ENCODE measurements around the gene SENP6. TPM values are rescaled to one million over a fixed set of nuclear protein-coding genes. Genes with fewer than 3 reads are reported as not detected.
"Not testable (repeated sequence)": the region's sequence is repeated elsewhere in the genome, so short reads cannot be mapped to it uniquely, and the experiment has no call there.

The SENP6 gene
- total RNA-seq: 10 to 100 TPM; 54.0 to 57.7 TPM

DNA sequence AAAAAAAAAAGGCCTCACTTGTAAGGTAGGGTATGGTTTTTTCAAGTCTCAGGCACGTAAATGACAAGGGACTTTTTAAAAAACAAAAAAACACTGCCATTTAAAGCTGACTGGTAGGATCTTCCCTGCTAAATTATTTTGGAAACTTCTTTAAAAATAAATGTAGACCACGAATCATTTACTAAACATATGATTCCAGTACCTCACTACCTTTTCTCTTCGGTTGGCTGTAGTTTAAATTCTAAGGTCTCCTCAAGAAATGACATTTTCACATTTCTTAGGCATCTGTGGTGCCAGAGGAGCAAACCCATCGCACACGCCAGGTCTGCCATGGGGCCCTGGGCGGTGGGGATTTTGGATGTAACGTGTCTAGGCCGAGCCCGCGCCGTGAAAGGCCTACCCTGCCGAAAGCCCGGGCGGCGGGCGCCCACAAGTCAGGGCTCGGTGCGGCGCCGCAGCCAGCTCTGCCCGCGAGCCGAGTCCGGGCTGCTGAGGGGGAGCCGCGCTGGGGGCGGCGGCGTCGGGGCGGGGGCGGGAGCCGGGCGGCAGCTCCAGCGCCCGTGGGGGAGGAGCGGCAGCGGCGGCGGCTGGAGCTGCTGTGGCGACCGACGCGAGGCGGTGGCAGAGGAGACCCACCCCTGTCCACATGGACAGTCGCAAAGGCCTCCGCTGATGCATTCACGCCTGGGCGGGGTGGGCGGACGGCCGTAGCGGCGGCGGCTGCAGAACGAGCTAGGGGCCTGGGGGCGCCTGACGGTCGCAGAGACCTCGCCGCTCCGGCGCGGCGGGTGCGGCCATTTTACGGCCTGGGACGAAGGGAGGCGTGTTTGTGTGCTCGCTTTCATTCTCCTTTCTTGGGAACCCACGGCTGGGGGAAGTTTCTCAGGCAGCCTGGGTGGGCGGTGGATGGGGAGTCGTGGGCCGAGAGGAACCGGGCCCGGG is at the start of gene SENP6:
SENP6 (plus strand) TSS at position 577 of the 942 bp plus-strand sequence. CDS start 645 bp downstream, outside the sequence.
- DNase-seq: peak; percentile 68
- CTCF ChIA-PET: interaction anchor here (0.6 kb wide), 1 partner anchor 35 kb away, joined by 3 read pairs; no protein-coding TSS in a partner anchor
- Mint-ChIP-seq H3K36me3 (ENCODE audit: low read depth) (peaks cover 13% of the 10 kb centered on the region), H3K4me1 (ENCODE audit: low read depth) (peaks cover 55% of the 10 kb centered on the region), H3K27ac (peak within 1 kb of the TSS; percentile 99), H3K4me3 (peak within 1 kb of the TSS; percentile 95), H3K9me3 (no peaks in the 10 kb centered on the region), H3K27me3 (ENCODE audit: low read depth) (no peaks in the 10 kb centered on the region)
- intact Hi-C loops (cut with micrococcal nuclease): loop anchor here (1.0 to 5.0 kb wide), 3 partner anchors 147 to 1949 kb away; partner anchors contain the start of genes COX7A2, MYO6 and SLC17A5

DNA sequence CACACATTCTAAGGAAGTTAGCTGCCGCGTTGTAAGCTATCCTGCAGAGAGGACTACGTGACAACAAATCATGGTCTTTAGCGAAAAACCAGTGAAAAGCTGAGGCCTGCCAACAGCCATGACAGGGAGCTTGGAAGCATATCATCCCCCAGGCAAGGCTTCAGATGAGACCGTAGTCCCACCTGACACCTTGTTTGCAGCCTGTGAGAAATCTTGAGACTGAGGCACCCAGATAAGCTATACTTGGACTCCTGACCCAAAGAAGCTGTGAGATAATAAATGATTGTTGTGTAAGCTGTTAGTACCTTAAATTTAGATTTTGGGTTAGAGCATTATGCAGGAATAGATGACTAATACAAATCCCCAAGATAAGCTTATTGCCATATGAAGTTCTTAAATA is 45.4 kb upstream of the SENP6 start:
- no peak for DNase-seq
- Mint-ChIP-seq H3K36me3 (ENCODE audit: low read depth) (no peaks in the 10 kb centered on the region), H3K27me3 (ENCODE audit: low read depth) (no peaks in the 10 kb centered on the region), H3K9me3 (no peaks in the 10 kb centered on the region), H3K4me1 (ENCODE audit: low read depth) (peaks cover 4% of the 10 kb centered on the region), H3K27ac (no peak overlapping the region), H3K4me3 (no peak overlapping the region)
- CTCF ChIA-PET: no interaction called here
- intact Hi-C loops (cut with micrococcal nuclease): no loop called here

DNA sequence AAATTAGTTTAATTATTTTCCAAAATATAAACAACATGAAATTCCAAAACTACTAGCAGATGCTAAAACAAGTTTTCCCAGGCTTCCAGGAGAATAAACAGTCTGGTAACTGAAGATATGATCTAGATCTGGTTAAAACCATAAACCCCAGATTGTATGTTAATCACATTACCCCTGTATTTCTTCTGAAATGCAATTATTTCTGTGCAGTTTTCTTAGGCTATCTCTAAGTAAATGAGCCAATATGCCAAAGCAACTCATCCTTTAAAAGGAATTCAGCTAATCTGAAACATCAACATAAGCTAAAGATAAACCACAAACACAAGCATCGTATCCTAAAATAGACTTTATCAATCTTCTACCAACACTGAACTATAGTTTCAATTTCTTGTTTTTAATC is 44.6 kb upstream of the SENP6 start:
- no peak for DNase-seq
- Mint-ChIP-seq H3K27ac (no peak overlapping the region), H3K27me3 (ENCODE audit: low read depth) (no peaks in the 10 kb centered on the region), H3K36me3 (ENCODE audit: low read depth) (no peaks in the 10 kb centered on the region), H3K4me1 (ENCODE audit: low read depth) (no peaks in the 10 kb centered on the region), H3K4me3 (no peak overlapping the region), H3K9me3 (no peaks in the 10 kb centered on the region)
- intact Hi-C loops (cut with micrococcal nuclease): no loop called here
- CTCF ChIA-PET: no interaction called here

DNA sequence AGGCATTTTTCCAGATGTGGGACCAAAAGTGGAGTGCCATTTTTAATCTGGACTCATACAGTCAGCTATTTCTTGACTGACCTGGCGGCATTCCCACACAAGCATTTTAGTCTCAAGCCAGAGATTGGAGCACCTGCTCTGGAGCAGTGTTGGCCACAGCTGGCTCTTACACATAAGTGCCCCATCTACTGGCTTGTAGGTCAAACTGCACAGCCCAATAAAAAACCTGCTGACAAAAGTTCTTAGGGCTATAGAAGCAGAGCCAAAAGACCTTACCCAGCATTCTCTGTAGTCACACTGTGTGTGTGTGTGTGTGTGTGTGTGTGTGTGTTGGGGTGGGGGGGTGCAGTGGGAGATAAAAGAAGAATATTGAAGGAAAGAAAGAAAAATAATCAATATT is 38.6 kb upstream of the SENP6 start:
- no peaks in the 10 kb centered on the region for H3K4me1 Mint-ChIP-seq (ENCODE audit: low read depth)
- peaks cover 25% of the 10 kb centered on the region for H3K27me3 Mint-ChIP-seq (ENCODE audit: low read depth)
- CTCF ChIA-PET: interaction anchor here (0.8 to 1.6 kb wide), 7 partner anchors 9 to 740 kb away, joined by 3 to 5 read pairs (median 4); no protein-coding TSS in a partner anchor
- intact Hi-C loops (cut with micrococcal nuclease): no loop called here
- H3K36me3 Mint-ChIP-seq (ENCODE audit: low read depth): peaks cover 2% of the 10 kb centered on the region
- no peak overlapping the region for H3K27ac Mint-ChIP-seq
- no peak overlapping the region for H3K4me3 Mint-ChIP-seq
- DNase-seq: peak; percentile 17
- H3K9me3 Mint-ChIP-seq: peaks cover 17% of the 10 kb centered on the region

DNA sequence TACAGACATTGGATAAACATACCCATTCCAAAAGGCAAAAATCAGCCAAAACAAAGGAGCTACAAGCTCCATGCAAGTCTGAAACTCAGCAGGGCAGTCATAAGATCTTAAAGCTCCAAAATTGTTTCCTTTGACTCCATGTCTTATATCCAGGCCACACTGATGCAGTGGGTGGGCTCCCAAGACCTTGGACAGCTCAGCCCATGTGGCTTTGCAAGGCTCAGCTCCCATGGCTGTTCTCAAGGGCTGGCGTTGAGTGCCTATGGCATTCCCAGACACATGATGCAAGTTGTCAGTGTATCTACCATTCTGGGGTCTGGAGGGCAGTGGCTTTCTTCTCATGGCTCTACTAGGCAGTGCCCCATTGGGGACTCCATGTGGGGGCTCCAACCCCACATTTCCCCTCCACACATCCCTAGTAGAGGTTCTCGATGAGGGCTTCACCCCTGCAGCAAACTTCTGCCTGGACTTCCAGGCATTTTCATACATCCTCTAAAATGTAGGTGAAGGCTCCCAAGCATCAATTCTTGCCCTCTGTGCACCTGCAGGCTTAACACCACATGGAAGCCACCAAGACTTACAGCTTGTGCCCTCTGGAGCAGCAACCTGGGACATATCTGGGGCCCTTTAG is 35.4 kb upstream of the SENP6 start:
- H3K27ac Mint-ChIP-seq: no peak overlapping the region
- DNase-seq: no peak
- H3K9me3 Mint-ChIP-seq: peaks cover 17% of the 10 kb centered on the region
- no peak overlapping the region for H3K4me3 Mint-ChIP-seq
- CTCF ChIA-PET: no interaction called here
- peaks cover 25% of the 10 kb centered on the region for H3K27me3 Mint-ChIP-seq (ENCODE audit: low read depth)
- H3K4me1 Mint-ChIP-seq (ENCODE audit: low read depth): no peaks in the 10 kb centered on the region
- H3K36me3 Mint-ChIP-seq (ENCODE audit: low read depth): peaks cover 4% of the 10 kb centered on the region
- intact Hi-C loops (cut with micrococcal nuclease): no loop called here

- peaks cover 23% of the 10 kb centered on the region for H3K27me3 Mint-ChIP-seq (ENCODE audit: low read depth)
- no peak overlapping the region for H3K4me3 Mint-ChIP-seq
- H3K9me3 Mint-ChIP-seq: peaks cover 17% of the 10 kb centered on the region
- DNase-seq: no peak
- intact Hi-C loops (cut with micrococcal nuclease): no loop called here
- no peak overlapping the region for H3K27ac Mint-ChIP-seq
- no peaks in the 10 kb centered on the region for H3K4me1 Mint-ChIP-seq (ENCODE audit: low read depth)
- H3K36me3 Mint-ChIP-seq (ENCODE audit: low read depth): peaks cover 4% of the 10 kb centered on the region
- CTCF ChIA-PET: no interaction called here
Observed at GRCh38 chr6:75568100-75568499, 33.6 kb upstream of the SENP6 start.

DNA sequence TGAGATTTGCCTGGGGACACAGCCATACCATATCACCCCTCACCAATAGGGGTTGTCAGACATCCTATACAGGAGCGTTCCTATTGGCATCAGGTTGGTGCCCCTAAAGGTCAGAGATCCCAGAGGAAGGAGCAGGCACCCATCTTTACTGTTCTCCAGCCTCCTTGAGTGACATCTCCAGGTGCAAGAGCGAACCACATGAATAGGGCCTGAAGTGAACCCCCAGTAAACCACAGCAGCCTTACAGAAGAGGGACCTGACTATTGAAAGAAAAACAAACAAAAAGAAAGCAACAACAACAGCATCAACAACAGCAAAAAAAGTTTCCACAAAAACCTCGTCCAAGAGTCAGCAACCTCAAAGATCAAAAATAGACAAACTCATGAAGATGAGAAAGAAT is 32.7 kb upstream of the SENP6 start:
- Mint-ChIP-seq H3K27ac (no peak overlapping the region), H3K4me1 (ENCODE audit: low read depth) (no peaks in the 10 kb centered on the region), H3K36me3 (ENCODE audit: low read depth) (peaks cover 4% of the 10 kb centered on the region), H3K9me3 (peaks cover 17% of the 10 kb centered on the region), H3K27me3 (ENCODE audit: low read depth) (peaks cover 21% of the 10 kb centered on the region), H3K4me3 (no peak overlapping the region)
- DNase-seq: no peak
- CTCF ChIA-PET: no interaction called here
- intact Hi-C loops (cut with micrococcal nuclease): no loop called here

DNA sequence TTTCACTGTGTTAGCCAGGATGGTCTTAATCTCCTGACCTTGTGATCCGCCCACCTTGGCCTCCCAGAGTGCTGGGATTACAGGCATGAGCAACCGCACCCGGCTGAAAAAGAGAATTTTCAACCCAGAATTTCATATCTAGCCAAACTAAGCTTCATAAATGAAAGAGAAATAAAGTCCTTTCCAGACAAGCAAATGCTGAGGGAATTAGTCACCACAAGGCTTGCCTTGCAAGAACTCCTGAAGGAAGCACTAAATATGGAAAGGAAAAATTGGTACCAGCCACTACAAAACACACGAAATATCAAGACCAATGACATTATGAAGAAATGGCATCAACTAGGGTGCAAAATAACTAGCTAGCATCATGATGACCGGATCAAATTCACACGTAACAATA is 31.0 kb upstream of the SENP6 start:
- H3K9me3 Mint-ChIP-seq: peaks cover 11% of the 10 kb centered on the region
- H3K36me3 Mint-ChIP-seq (ENCODE audit: low read depth); H3K4me3 Mint-ChIP-seq; CTCF ChIA-PET; H3K27ac Mint-ChIP-seq; H3K4me1 Mint-ChIP-seq (ENCODE audit: low read depth); DNase-seq; intact Hi-C loops (cut with micrococcal nuclease): not testable (repeated sequence)
- peaks cover 10% of the 10 kb centered on the region for H3K27me3 Mint-ChIP-seq (ENCODE audit: low read depth)

- H3K27me3 Mint-ChIP-seq (ENCODE audit: low read depth): peaks cover 3% of the 10 kb centered on the region
- CTCF ChIA-PET: no interaction called here
- H3K27ac Mint-ChIP-seq: no peak overlapping the region
- intact Hi-C loops (cut with micrococcal nuclease): no loop called here
- H3K4me1 Mint-ChIP-seq (ENCODE audit: low read depth): no peaks in the 10 kb centered on the region
- peaks cover 2% of the 10 kb centered on the region for H3K36me3 Mint-ChIP-seq (ENCODE audit: low read depth)
- DNase-seq: no peak
- H3K9me3 Mint-ChIP-seq: peaks cover 2% of the 10 kb centered on the region
- no peak overlapping the region for H3K4me3 Mint-ChIP-seq
Observed at GRCh38 chr6:75572072-75572471, 29.6 kb upstream of the SENP6 start.

DNA sequence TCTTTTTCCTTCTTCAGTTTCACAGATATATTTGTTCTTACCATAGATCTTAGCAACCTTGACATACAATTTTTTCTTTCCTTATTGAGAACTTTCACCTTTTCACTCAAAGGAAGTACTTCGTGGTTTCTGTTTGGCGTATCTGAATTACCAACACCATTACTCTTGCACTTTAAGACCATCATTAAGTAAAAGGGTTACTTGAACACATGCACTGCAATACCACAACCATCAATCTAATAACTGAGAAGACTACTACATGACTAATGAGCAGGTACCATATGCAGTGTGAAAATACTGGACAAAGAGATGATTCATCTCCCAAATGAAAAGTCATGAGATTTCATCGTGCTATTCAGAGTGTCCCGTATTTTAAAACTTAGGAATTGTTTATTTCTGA is 21.7 kb upstream of the SENP6 start:
- Mint-ChIP-seq H3K36me3 (ENCODE audit: low read depth) (no peaks in the 10 kb centered on the region), H3K4me3 (no peak overlapping the region), H3K27ac (peak overlapping the region; percentile 2), H3K4me1 (ENCODE audit: low read depth) (peaks cover 12% of the 10 kb centered on the region), H3K27me3 (ENCODE audit: low read depth) (no peaks in the 10 kb centered on the region), H3K9me3 (no peaks in the 10 kb centered on the region)
- intact Hi-C loops (cut with micrococcal nuclease): no loop called here
- CTCF ChIA-PET: interaction anchor here (1.1 kb wide), 1 partner anchor 17 kb away, joined by 4 read pairs; no protein-coding TSS in a partner anchor
- DNase-seq: no peak

DNA sequence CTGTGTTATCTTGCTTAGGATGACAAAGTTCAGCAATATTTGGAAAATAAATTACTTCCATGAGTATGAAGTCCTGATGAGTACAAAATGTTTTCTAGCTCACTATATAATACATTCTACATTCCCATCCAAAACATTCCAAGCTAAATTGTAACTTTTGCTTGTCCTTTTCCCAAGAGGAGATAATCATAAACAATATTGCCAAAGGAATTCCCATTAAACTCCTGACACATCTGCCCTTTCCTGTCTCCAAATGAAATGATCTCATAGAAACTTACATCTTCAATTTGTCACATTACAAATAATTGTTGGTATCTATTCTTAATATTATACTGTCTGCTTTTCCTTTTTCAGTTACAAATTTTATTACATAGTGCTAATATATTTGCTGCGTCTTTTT is 20.4 kb upstream of the SENP6 start:
- CTCF ChIA-PET: interaction anchor here (0.5 to 1.1 kb wide), 2 partner anchors 18 to 66 kb away, joined by 3 to 4 read pairs; no protein-coding TSS in a partner anchor
- no peaks in the 10 kb centered on the region for H3K36me3 Mint-ChIP-seq (ENCODE audit: low read depth)
- H3K27ac Mint-ChIP-seq: no peak overlapping the region
- H3K4me1 Mint-ChIP-seq (ENCODE audit: low read depth): peaks cover 12% of the 10 kb centered on the region
- intact Hi-C loops (cut with micrococcal nuclease): no loop called here
- no peak for DNase-seq
- H3K9me3 Mint-ChIP-seq: no peaks in the 10 kb centered on the region
- H3K4me3 Mint-ChIP-seq: no peak overlapping the region
- no peaks in the 10 kb centered on the region for H3K27me3 Mint-ChIP-seq (ENCODE audit: low read depth)

DNA sequence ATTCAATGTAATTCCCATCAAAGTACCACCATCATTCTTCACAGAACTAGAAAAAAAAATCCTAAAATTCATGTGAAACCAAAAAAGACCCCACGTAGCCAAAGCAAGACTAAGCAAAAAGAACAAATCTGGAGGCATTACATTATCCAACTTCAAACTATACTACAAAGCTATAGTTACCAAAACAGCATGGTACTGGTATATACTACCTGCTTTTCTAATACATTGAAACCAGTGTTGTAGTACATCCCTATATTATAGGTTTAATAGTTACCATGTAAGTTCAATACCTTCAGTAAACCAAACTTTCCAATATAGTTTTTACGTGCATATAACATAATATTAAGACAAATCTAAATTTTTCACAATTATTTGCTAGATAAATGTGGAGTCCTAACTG is 17.1 kb upstream of the SENP6 start:
- DNase-seq; H3K27ac Mint-ChIP-seq; H3K27me3 Mint-ChIP-seq (ENCODE audit: low read depth); H3K36me3 Mint-ChIP-seq (ENCODE audit: low read depth); intact Hi-C loops (cut with micrococcal nuclease); H3K9me3 Mint-ChIP-seq; H3K4me3 Mint-ChIP-seq; CTCF ChIA-PET: not testable (repeated sequence)
- H3K4me1 Mint-ChIP-seq (ENCODE audit: low read depth): peaks cover 11% of the 10 kb centered on the region
